ENCODE data around the gene P4HA2.

Gene P4HA2

DNA sequence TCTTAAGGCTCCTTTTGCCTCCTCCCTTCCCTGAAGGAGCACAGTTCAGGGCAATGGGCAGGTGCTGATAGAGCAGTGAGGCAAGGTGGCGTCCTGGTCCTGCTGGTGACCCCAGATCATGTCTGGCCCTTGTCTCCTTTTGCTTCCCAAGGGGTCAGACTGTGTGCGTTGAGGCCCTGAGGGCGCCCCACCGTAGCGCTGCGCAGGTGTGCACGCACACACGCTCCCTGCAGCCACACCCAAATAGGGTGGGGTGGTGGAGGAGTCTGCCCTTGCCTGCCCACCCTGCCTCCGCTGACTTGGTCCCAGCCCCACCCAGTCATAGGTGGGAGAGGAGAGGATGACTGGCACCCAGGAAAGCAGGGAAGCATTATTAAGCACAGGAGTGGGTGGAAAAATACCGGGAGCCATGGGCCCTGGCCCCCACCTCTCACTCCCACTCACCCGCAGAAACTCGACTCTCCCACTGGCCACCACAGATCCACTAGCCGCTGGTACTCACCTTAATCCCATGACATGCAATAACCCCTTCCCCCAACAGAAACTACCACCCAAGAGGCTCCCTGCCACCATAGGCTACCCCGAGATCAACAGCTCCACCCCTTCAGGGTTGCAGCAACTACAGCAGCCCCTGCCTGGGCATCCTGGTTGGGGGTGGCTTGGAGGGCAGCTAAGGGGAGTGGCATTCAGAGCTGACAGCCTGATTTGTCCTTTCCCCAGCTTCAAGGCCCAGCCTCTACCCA is 46.6 kb upstream of the P4HA2 start:
- Histone ChIP-seq H3K4me2 (ENCODE audit: low read depth, low read length) (no peak overlapping the region), H3K27ac (ENCODE audit: low read length) (no peak overlapping the region), H3K4me3 (ENCODE audit: low read length) (no peak overlapping the region), H3K27me3 (replicated peaks; ENCODE audit: insufficient read depth, low read length) (no peaks in the 10 kb centered on the region), H4K20me1 (ENCODE audit: insufficient read depth, low read length) (no peaks in the 10 kb centered on the region), H3F3A (ENCODE audit: insufficient read depth, low read length) (no peaks in the 10 kb centered on the region), H2AFZ (ENCODE audit: low read length) (no peak overlapping the region), H3K36me3 (replicated peaks; ENCODE audit: insufficient read depth, low read length) (no peaks in the 10 kb centered on the region), H3K9me2 (replicated peaks; ENCODE audit: insufficient read depth, low read length) (no peaks in the 10 kb centered on the region), H3K9me3 (replicated peaks; ENCODE audit: insufficient read depth, low read length) (no peaks in the 10 kb centered on the region), H3K79me2 (ENCODE audit: low read length) (no peaks in the 10 kb centered on the region), H3K4me1 (ENCODE audit: low read length) (no peaks in the 10 kb centered on the region), H3K9ac (ENCODE audit: low read length) (no peak overlapping the region)
- no peak for DNase-seq
- TF ChIP-seq EZH2 (optimal IDR thresholded peaks at IDR 0.05; ENCODE audit: low read depth, low read length) (no peak), EZH2phosphoT487 (IDR thresholded peaks at IDR 0.05; ENCODE audit: low read length) (no peak)
- TF ChIP-seq, protein P1, sequence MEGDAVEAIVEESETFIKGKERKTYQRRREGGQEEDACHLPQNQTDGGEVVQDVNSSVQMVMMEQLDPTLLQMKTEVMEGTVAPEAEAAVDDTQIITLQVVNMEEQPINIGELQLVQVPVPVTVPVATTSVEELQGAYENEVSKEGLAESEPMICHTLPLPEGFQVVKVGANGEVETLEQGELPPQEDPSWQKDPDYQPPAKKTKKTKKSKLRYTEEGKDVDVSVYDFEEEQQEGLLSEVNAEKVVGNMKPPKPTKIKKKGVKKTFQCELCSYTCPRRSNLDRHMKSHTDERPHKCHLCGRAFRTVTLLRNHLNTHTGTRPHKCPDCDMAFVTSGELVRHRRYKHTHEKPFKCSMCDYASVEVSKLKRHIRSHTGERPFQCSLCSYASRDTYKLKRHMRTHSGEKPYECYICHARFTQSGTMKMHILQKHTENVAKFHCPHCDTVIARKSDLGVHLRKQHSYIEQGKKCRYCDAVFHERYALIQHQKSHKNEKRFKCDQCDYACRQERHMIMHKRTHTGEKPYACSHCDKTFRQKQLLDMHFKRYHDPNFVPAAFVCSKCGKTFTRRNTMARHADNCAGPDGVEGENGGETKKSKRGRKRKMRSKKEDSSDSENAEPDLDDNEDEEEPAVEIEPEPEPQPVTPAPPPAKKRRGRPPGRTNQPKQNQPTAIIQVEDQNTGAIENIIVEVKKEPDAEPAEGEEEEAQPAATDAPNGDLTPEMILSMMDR (IDR thresholded peaks at IDR 0.05; ENCODE audit: low read length): no peak

DNA sequence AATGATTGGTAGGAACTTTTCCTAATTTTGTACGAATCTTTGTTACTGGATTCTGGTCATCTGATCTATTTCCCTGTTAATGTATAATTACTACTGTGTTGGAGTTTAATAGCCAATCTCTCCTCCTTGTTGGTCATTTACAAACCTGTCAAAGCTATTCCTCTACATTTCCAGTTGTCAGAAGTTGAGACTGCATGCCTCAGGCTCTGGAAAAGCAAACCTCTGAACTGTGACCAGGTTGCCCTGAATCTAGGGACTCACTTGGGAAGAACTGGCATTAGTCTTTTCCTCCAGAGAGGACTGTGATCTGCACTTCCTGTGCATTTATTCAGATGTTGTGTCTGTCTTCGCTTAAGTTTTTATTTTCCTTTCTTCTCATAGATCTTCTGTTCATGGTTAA is 46.0 kb upstream of the P4HA2 start:
- TF ChIP-seq, protein P1 (IDR thresholded peaks at IDR 0.05; ENCODE audit: low read length): no peak
- no peak for TF ChIP-seq EZH2 (optimal IDR thresholded peaks at IDR 0.05; ENCODE audit: low read depth, low read length)
- no peak for TF ChIP-seq EZH2phosphoT487 (IDR thresholded peaks at IDR 0.05; ENCODE audit: low read length)
- Histone ChIP-seq H3K27me3 (replicated peaks; ENCODE audit: insufficient read depth, low read length) (no peaks in the 10 kb centered on the region), H3K4me2 (ENCODE audit: low read depth, low read length) (no peak overlapping the region), H3K79me2 (ENCODE audit: low read length) (no peaks in the 10 kb centered on the region), H3K4me3 (ENCODE audit: low read length) (no peak overlapping the region), H3K9me2 (replicated peaks; ENCODE audit: insufficient read depth, low read length) (no peaks in the 10 kb centered on the region), H3K9me3 (replicated peaks; ENCODE audit: insufficient read depth, low read length) (no peaks in the 10 kb centered on the region), H2AFZ (ENCODE audit: low read length) (no peak overlapping the region), H3F3A (ENCODE audit: insufficient read depth, low read length) (no peaks in the 10 kb centered on the region), H3K27ac (ENCODE audit: low read length) (no peak overlapping the region), H3K36me3 (replicated peaks; ENCODE audit: insufficient read depth, low read length) (no peaks in the 10 kb centered on the region), H3K9ac (ENCODE audit: low read length) (no peak overlapping the region), H4K20me1 (ENCODE audit: insufficient read depth, low read length) (no peaks in the 10 kb centered on the region), H3K4me1 (ENCODE audit: low read length) (no peaks in the 10 kb centered on the region)
- DNase-seq: no peak

DNA sequence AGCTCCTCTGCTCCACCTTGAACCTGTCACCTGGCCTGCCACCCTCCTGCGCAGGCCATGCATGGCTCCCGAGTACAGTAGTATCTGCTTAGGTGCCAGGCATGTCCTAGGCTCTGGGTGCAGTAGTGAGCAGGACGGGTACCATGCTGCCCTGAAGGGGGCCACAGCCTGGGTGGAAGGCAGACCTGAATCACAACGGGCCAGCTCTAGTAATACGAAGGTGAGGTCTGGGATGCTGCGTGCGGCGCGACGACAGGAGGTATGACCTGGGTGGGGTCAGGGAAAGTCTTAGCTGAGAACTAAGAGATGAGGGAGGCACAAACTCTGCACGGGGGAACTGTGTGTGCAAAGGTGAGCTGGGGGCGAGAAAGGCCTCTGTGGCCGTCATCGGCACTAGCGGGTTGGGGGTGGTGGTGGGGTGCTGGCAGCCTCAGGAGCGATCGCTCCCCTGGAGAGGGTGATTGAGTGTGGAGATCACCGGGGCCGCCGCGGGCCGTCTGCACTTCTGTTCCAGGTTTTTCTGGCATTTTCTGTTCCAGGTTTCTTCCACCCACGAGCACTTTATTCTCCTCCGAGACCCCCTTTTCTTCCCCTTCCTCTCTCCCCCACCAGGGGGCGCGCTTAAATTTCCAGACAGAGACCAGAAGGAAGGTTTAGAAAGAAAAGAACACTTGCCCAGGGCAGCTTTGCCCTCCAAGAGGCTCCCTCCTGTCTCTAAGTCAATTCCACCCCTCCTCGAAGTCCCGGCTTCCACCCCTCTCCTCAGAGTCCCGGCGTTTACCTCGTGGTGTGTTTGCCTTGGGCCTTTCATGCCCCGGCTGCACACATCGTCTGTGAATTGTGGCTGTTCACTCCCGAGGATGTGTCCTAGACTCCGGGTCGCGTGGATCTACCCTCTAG is 44.9 kb upstream of the P4HA2 start:
- Histone ChIP-seq H3K9me2 (replicated peaks; ENCODE audit: insufficient read depth, low read length) (no peaks in the 10 kb centered on the region), H3K27ac (ENCODE audit: low read length) (no peak overlapping the region), H2AFZ (ENCODE audit: low read length) (peak overlapping the region; percentile 24; the same call in 1 of the 2 replicates), H3K4me1 (ENCODE audit: low read length) (no peaks in the 10 kb centered on the region), H3K4me2 (ENCODE audit: low read depth, low read length) (no peak overlapping the region; the same call in 1 of the 2 replicates), H4K20me1 (ENCODE audit: insufficient read depth, low read length) (no peaks in the 10 kb centered on the region), H3F3A (ENCODE audit: insufficient read depth, low read length) (no peaks in the 10 kb centered on the region), H3K27me3 (replicated peaks; ENCODE audit: insufficient read depth, low read length) (no peaks in the 10 kb centered on the region), H3K4me3 (ENCODE audit: low read length) (no peak overlapping the region), H3K9me3 (replicated peaks; ENCODE audit: insufficient read depth, low read length) (no peaks in the 10 kb centered on the region), H3K9ac (ENCODE audit: low read length) (no peak overlapping the region), H3K36me3 (replicated peaks; ENCODE audit: insufficient read depth, low read length) (no peaks in the 10 kb centered on the region), H3K79me2 (ENCODE audit: low read length) (no peaks in the 10 kb centered on the region)
- peak; percentile 36 for DNase-seq
- TF ChIP-seq EZH2phosphoT487 (IDR thresholded peaks at IDR 0.05; ENCODE audit: low read length): no peak
- TF ChIP-seq, protein P1 (IDR thresholded peaks at IDR 0.05; ENCODE audit: low read length): peak; percentile 82

Data from MM.1S (cell line).